ENCODE results near the gene CCND2. TPM values are rescaled to one million over a fixed set of nuclear protein-coding genes. Genes with fewer than 3 reads are reported as not detected.

CCND2 gene
- total and polyA plus RNA-seq, 2 of the 8 experiments (the other 6 are each of a cell fraction or from before 2014, with no cell fraction given) = 41.7 to 223 TPM

DNA sequence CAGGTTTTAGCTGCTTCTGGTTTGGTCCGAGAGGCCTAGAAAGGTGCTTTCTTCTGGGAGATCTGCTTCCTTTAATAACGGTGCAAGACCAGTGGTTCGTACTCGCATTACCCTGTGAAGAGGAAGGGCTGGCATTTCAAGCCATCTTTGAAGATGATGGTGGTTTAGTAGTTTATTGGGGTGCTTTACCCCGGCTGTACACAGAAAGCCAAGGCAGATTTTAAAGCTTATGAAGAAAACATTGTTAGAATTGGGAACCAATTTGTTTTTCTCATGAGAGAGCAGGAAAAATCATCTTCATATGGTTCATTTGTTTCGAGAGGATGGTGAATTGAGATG, 3.6 kb downstream of the CCND2 start (continued):
- TF ChIP-seq CBX8 (IDR thresholded peaks at IDR 0.05; ENCODE audit: borderline replicate concordance, low read depth, low read length) = no peak
- no peak for TF ChIP-seq PHF8 (conservative IDR thresholded peaks at IDR 0.05; ENCODE audit: low read depth, low read length)
- TF ChIP-seq POLR2AphosphoS5 (IDR thresholded peaks at IDR 0.05; ENCODE audit: low read depth, low read length) = no peak
- no peak; the same call in 1 of the 2 replicates for TF ChIP-seq RFX5 (IDR thresholded peaks at IDR 0.05; ENCODE audit: borderline replicate concordance, low read depth, low read length)
- TF ChIP-seq SIX5 (IDR thresholded peaks at IDR 0.05; ENCODE audit: low read depth, low read length) = no peak
